K562 (cell line): ENCODE data around the gene QKI. TPM values are rescaled to one million over a fixed set of nuclear protein-coding genes. Genes with fewer than 3 reads are reported as not detected.

ENCODE experiments used
- CBX5 ChIP-seq: IDR thresholded peaks from 2 replicates; pipeline ENCODE4 v1.6.1; 2014; ENCODE audit warnings: low read depth, borderline replicate concordance
- CREB3L1 ChIP-seq: fragments of 450-650 bp; IDR thresholded peaks from 2 replicates; pipeline ENCODE4 v1.6.1; 2014; ENCODE audit warnings: low read depth, mild to moderate bottlenecking, moderate library complexity, borderline replicate concordance
- EZH2 ChIP-seq: IDR thresholded peaks from 2 replicates; pipeline ENCODE4 v1.6.1; 2012; ENCODE audit warnings: low read depth, mild to moderate bottlenecking, inconsistent platforms, low read length, borderline replicate concordance
- FUS ChIP-seq: fragments of 200-400 bp; formaldehyde crosslinking; optimal IDR thresholded peaks from 2 replicates; pipeline ENCODE3; 2017; ENCODE audit warnings: low read depth, low read length
- GTF3C2 ChIP-seq: IDR thresholded peaks from 3 replicates; pipeline ENCODE4 v1.6.1; 2011; ENCODE audit warnings: borderline replicate concordance, mild to moderate bottlenecking, moderate library complexity; ENCODE audit not compliant: insufficient read length; ENCODE audit errors: extremely low read depth
- MGA ChIP-seq: fragments of 450-650 bp; IDR thresholded peaks from 2 replicates; pipeline ENCODE4 v1.6.1; 2016; ENCODE audit warnings: mild to moderate bottlenecking, moderate library complexity
- MLX ChIP-seq, 2 experiments: fragments of 450-650 bp in 1 of 2; sonication (generic) in 1 of 2; formaldehyde crosslinking; conservative IDR thresholded peaks; 2 replicates each; pipeline versions ENCODE4 v1.4.0 to v1.8.1; 2020 to 2022; ENCODE audit warnings: mild to moderate bottlenecking in 1 of 2, missing genetic modification reagents in 1 of 2
- ZNF140 ChIP-seq: fragments of 250-450 bp; sonication (Bioruptor Pico); IDR thresholded peaks from 2 replicates; pipeline ENCODE4 v1.8.0; 2021; ENCODE audit warnings: moderate library complexity, mild to moderate bottlenecking, inconsistent platforms
- polyA plus RNA-seq, 8 experiments: library from polyadenylated mRNA; depleted of rRNA in 4 of 8; stranded (reverse) in 5 of 8; unstranded in 3 of 8; fragments of >200 nt; fragmentation: Nextera tagmentation in 2 of 8; fragmentation: Illumina TruSeq in 1 of 8; extraction: Ambion mirVana in 2 of 8; extraction: Trizol in 1 of 8; gene quantifications; 2 replicates each; pipeline versions ENCODE4 v1.2.1 to v1.2.3, GENCODE V29; 2011 to 2014; ENCODE audit warnings: inconsistent platforms in 1 of 8, missing spikeins in 1 of 8
- total RNA-seq, 7 experiments: library from RNA; depleted of rRNA in 6 of 7; stranded (reverse); fragments of >200 nt in 6 of 7; fragmentation: Illumina TruSeq in 2 of 7; extraction: Trizol in 2 of 7; gene quantifications; 2 replicates each; pipeline versions ENCODE4 v1.2.1 to v1.2.3, GENCODE V29; 2011 to 2021; ENCODE audit warnings: low replicate concordance in 1 of 7

QKI gene
- total and polyA plus RNA-seq, 9 of the 15 experiments (the other 6 are each of a cell fraction or from before 2014, with no cell fraction given), result 20.4 to 215 (median 123) TPM

GRCh38 chr6:163415620-163416556 is 1.4 kb downstream of the QKI start (continued):
- TF ChIP-seq GTF3C2 (no peak), ZNF140 (CRISPR knock-in tag) (no peak), CREB3L1 (peak; percentile 21; the same call in 1 of the 2 replicates), CBX5 (no peak), EZH2 (no peak), MGA (no peak), FUS (peak; percentile 45), MLX (CRISPR knock-in tag; conservative IDR thresholded peaks at IDR 0.05) (no peak)
